Stimulated activated CD4-positive, alpha-beta T cell treated with anti-CD3 and anti-CD28 coated beads, TNF-alpha, amount 100 ng/mL, for 1 hour (primary cell): ENCODE results near the gene FOXB1.

ENCODE experiments used
- DNase-seq, 3 donors: peaks; one replicate each; pipeline ENCODE4 v3.0.0-alpha.2; 2020; ENCODE audit warnings: low read depth in 3 of 3, low spot score in 1 of 3

Gene FOXB1

DNA sequence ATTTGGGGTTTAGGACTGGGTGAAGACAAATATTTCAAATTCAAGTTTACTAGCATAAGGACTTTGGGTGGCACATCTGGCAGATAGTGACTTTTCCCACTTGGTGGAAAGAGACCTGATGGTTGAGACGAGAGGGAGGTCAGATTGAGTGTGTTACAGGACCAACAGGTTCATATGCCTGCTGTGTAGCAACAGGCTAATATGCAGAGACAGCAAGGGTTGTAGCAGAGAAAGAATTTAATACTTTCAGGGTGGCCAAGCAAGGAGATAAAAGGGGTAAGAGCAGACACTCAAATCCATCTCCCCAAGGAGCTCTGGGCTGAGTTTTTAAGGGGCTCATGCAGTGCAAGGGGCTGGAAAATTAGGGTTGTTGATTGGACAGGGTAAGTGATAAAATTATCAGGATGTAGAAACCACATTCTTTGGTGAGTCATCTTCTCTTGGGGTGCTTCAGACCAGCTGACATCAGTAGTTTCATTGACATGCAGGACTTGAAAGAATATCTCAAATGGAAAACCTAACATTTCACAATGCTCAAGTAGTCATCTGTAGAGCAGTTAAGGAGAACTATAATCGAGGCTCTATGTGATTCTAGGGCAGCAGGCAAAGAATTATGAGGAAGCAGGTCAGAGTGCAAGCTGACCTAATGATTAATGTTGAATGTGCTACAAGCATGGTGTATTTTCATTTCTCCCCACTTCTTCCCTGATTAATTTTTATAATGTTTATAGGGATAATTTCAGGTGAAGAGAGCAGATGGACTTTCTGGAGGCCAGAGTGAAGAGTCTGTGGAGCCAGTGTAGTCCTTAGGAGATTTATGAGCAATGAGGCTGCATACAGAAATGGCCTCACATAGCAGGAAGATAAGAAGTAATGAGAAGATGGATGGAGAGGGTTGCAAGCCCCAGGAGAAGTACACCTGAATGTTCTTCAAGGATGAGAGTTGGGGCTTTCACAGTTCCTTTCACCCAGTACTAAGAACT lies 13.7 kb downstream of the FOXB1 start:
- no peak for DNase-seq

DNA sequence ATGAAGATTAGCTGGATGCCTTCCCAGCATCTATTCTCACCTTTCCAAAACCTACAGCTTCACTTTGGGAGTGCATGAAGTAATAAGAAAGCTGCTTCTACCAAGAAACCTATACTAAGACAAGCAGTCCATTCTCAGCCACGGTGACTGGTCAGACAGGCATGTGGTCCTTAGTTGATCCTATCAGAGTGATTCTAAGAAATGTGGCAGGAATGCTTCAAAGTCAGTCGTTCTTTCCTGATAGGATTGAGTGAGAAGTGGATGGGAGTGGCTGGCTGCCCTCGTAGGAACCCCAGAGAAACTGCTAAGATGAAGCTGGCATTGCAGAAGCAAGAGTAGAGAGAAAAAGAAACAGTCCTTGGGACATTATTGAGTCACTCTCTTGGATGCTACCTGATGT lies 16.6 kb downstream of the FOXB1 start:
- no peak for DNase-seq

DNA sequence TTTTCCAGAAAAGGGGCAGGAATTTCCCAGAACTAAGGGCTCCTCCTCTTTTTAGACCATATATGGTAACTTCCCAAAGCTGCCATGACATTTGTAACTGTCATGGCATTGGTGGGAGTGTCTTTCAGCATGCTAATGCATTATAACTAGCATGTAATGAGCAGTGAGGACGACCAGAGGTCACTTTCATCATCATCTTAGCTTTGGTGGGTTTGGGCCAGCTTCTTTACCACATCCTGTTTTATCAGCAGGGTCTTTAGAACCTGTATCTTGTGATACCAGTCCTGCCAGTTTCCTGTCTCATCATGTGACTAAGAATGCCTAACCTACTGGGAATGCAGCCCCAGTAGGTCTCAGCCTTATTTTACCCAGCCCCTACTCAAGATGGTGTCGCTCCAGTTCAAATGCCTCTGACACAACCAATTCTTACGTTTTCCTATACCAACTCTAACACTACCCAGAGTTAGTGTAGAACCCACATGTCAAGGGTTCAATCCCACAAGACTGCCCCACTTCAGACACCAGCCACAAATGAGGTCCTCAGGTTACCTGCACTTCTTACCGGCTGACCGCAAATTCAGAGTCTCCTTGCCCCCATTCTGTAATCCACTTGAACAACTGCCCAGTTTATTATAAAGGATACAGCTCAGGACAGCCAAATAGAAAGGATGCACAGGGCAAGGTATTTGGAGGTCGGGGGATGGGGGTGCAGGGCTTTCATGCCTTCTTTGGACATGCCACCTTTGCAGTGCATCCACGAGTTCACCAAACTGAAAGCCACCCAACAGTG lies 17.7 kb downstream of the FOXB1 start:
- no peak for DNase-seq

DNA sequence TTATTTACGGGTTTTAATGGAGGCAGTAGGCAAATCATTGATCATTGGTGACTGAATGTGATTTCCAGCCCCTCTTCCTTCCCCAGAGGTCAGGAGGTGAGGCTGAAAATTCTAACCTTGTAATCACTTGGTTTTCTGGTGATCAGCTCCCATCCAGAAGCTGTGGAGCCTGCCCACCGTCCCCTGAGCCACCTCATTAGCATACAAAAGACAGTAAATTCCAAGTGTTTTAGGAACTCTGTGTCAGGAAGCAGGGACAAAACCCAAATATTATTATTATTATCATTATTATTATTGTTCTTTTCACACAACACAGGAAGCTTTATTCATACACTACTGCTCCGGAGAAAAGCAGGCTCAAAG lies 18.2 kb downstream of the FOXB1 start:
- DNase-seq: no peak

DNA sequence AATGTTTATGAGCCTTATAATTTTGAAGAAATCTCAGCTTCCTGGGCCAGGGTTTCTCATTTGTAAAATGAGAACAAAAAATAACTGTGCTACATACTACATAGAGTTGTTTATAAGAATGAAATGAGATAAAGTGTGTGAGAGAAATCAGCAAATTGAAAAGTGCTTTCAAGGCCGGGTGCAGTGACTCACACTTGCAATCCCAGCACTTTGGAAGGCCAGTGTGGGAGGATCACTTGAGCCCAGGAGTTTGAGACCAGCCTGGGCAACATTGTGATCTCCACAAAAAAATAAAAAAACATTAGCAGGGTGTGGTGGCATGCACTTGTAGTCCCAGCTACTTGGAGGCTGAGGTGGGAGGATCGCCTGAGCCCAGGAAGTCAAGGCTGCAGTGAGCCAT lies 22.4 kb downstream of the FOXB1 start:
- DNase-seq: no peak

DNA sequence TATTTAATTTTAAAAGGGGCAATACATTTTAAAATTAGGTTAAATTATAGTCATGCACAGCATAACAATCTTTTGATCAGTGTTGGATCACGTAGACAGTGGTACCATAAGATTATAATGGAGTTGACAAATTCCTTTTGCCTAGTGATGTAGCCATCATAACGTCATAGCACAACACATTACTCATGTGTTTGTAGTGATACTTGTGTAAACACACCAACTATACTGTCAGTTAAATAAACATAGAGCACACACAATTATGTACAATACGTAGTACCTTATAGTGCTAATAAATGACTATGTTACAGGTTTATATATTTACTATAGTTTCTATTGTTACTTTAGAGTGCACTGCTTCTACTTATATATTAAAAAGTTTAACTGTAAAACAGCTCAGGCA lies 31.2 kb downstream of the FOXB1 start:
- no peak for DNase-seq

DNA sequence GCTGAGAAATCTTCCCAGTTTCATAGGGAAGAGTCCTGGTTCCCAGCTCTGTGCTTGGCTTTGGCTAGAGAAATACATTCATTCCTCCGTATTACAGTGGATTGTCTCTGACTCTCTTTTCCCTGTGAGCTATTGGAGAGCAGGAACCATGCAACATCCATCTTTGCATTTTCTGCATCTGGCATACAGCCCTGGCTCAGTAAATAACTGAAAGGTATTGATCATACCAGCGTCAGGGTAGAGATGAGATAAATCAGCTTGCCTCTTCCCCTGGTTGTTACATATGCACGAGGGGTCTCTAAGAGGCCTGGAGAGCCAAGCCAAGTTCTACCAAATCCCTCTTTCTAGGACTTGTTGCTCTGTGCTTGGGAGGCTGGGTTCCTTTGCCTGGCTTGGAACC lies 35.2 kb downstream of the FOXB1 start:
- DNase-seq: no peak

DNA sequence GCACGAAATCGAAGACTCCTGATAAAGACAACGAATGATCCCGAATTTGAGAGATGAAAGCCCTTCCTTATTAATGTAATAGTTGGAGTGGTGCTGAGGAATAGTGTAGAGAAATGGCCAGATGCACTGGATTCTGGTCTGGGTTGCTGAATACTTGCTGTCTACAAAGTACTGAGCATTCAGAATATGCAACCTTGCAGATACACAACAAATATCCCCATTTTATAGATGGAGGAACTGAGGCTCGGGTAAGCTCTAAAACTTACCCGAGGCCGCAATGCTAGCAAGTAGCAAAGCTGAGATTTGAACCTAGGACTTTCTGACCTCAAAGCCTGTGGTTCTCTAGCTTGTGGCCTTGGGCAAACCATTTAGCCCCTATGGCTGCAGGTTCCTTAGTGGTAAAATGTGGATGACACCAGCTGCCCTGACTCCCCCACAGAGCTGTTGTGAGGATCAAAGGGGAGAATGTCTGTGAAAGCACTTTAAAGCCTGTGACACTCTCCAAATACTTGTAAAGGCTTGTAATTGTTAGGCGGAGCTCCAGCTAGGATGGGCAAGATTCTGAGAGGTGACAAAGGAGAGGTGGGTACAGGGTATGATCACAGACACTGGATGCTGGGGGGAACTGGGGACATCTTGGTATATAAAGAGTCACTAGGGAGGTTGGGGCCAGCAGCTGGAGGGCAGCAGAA lies 39.8 kb downstream of the FOXB1 start:
- no peak for DNase-seq

DNA sequence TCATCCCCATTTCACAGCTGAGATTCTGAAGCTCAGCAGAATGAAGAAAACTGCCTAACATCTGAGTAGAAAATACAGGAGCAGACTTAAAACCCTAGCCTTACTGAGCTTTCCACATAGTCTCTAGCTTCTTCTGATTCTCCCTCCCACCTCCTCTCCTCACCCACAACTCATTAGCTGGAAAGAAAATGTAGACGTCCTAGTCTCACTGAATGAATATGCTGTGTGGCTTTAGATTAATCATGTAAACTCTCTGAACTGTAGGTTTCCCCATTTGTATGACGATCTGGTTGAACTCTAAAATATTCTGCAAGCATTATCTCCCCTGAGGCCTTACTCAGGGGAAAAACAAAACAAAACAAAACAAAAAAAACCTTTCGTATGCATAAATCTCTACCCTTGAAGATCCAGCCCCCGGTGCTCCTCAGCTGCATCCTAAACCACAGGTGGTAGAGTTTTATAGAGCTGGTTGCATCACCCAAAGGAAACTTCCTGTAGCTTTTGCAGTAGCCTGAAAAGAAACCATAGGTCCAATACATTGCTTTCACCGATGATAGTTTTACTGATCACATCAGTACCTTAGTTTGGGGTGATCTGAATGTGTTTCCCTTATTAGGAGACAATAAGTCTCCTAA lies 40.6 kb downstream of the FOXB1 start:
- DNase-seq: no peak

DNA sequence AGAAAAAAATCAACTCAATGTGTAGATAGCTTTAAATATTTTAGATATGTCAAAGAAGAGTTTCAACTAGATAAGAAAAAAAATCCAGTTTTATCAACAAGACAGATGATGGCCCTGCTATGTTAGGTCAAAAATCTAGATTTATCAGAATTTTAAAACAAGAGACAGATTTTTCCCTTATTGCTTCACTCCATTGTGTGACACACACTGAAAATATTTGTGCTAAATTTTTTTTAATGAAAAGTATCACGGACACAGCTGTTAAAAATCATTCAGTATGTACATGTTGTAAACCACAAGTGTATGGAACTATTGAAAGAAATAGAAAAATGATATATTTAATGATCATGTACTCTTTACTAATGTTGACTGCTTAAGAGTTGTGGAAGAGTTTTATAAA lies 43.6 kb downstream of the FOXB1 start:
- DNase-seq: no peak

DNA sequence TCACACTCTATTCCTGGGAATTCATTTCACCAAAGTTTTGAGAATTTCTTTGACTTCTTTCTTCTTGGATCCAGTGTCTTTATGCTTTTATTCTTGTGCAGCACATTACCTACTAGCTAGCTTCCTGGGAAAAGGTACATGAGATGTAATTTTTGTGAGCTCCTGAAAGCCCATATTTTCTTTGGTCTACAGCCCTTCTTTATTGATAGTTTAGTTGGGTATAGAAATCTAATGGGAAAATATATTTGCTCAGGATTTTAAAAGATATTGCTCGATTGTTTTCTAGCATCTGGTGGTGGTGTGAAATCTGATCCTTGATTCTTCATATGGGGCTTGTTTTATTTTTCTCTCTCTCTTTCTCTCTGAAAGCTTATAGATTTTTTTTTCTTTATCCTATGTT lies 45.8 kb downstream of the FOXB1 start:
- no peak for DNase-seq

DNA sequence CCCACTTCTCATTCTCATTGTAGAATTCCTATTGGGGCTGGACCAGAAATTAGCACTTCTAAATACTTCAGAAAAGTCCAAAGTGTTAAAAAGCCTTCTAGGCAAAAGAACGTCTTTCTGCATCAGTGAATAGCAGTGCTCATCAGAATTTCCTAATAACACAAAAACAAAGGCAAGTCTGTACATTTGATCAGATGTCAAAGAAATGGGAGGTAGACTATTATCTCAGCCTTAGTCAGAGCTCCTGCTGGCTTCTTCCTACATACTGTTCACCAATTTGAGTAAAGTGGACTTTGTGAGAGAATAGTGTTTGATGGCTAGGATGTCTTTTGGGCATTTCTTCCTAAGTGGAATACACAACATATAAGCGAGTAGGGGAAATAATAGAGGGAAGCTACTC lies 48.7 kb downstream of the FOXB1 start:
- no peak for DNase-seq

DNA sequence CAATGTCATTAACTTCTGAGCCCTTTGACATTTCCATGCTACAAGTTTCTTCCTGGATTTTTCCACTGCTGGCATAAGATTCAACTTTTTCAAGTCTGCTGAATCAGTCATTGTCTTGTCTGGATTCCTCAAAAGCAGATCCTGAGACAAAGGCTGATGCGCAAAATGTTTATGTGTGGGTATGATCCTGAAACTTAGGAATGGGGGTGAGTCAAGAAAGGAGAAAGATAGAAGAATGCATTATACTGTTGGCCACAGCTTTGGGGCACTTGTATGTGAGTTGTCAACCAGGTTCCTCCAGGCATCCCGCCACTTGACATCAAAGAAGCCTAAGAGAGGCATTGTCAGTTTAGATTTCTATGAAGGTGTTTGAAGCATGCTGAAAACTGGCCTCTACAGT lies 50.4 kb downstream of the FOXB1 start:
- no peak for DNase-seq
